IMR-90 (cell line): Measurements from ENCODE around the gene MAN1C1. TPM values are rescaled to one million over a fixed set of nuclear protein-coding genes. Genes with fewer than 3 reads are reported as not detected.

Experiments used
- ATAC-seq: fragments of 200-7000 bp; cut with Tn5 transposase; 2 replicates; pipeline ENCODE4 v1.9.1; 2020; ENCODE audit warnings: low read depth, mild to moderate bottlenecking, moderate library complexity
- BruUV-seq: library from RNA; stranded (reverse); fragments of 400-500 nt; replicated peaks from 2 replicates; lab custom pipeline; 2021; lab: Mats Ljungman, UMichigan
- CTCF ChIA-PET: fragments of 300-600 bp; formaldehyde crosslinking; extraction: SDS; loops from one replicate; lab custom pipeline; 2021; ENCODE audit warnings: antibody characterized with exemption; lab: Yijun Ruan, JAX
- POLR2A ChIA-PET: fragments of 300-600 bp; sonication (Branson Sonifier 250); formaldehyde crosslinking; loops from one replicate; lab custom pipeline; 2022; ENCODE audit warnings: antibody characterized with exemption; ENCODE audit not compliant: unreplicated experiment; lab: Charles Lee
- DNase-seq: peaks from one replicate; pipeline ENCODE4 v3.0.0; 2013
- H2AFZ ChIP-seq: replicated peaks from 2 replicates; pipeline ENCODE3; 2013; ENCODE audit warnings: low read length, mild to moderate bottlenecking; ENCODE audit not compliant: poor library complexity
- H2AK5ac ChIP-seq: 2 replicates; pipeline ENCODE4 v1.6.1; 2013; ENCODE audit warnings: low read depth, low read length, inconsistent platforms
- H2AK9ac ChIP-seq: replicated peaks from 2 replicates; pipeline ENCODE3; 2013; ENCODE audit warnings: mild to moderate bottlenecking, low read depth, low read length, moderate library complexity; ENCODE audit not compliant: poor library complexity
- H2BK120ac ChIP-seq: 2 replicates; pipeline ENCODE4 v1.6.1; 2013; ENCODE audit warnings: low read depth, low read length, inconsistent platforms
- H2BK15ac ChIP-seq: 3 replicates; pipeline ENCODE4 v1.6.1; 2013; ENCODE audit warnings: low read depth, low read length, inconsistent platforms
- H2BK20ac ChIP-seq: 2 replicates; pipeline ENCODE4 v1.6.1; 2013; ENCODE audit warnings: low read depth, mild to moderate bottlenecking, inconsistent platforms, low read length, moderate library complexity
- H2BK5ac ChIP-seq: 2 replicates; pipeline ENCODE4 v1.6.1; 2013; ENCODE audit warnings: mild to moderate bottlenecking, low read depth, low read length, inconsistent platforms; ENCODE audit not compliant: poor library complexity, severe bottlenecking
- H3K14ac ChIP-seq: replicated peaks from 2 replicates; pipeline ENCODE4 v1.6.1; 2013; ENCODE audit warnings: low read depth, low read length, inconsistent platforms
- H3K18ac ChIP-seq: 2 replicates; pipeline ENCODE4 v1.6.1; 2013; ENCODE audit warnings: low read depth, low read length, control low read depth
- H3K23ac ChIP-seq: 2 replicates; pipeline ENCODE4 v1.6.1; 2013; ENCODE audit warnings: low read depth, low read length, inconsistent platforms
- H3K27ac ChIP-seq: 2 replicates; pipeline ENCODE4 v1.5.1; 2013; ENCODE audit warnings: mild to moderate bottlenecking, control low read depth, low read length; ENCODE audit not compliant: insufficient read depth
- H3K27me3 ChIP-seq: 2 replicates; pipeline ENCODE4 v1.6.1; 2013; ENCODE audit warnings: low read length; ENCODE audit not compliant: control insufficient read depth, insufficient read depth
- H3K36me3 ChIP-seq: 2 replicates; pipeline ENCODE4 v1.6.1; 2013; ENCODE audit warnings: low read length, mixed read lengths; ENCODE audit not compliant: control insufficient read depth, insufficient read depth
- H3K4ac ChIP-seq: 2 replicates; pipeline ENCODE4 v1.6.1; 2013; ENCODE audit warnings: low read depth, low read length, inconsistent platforms
- H3K4me1 ChIP-seq: 2 replicates; pipeline ENCODE4 v1.6.1; 2013; ENCODE audit warnings: low read length, mixed read lengths; ENCODE audit not compliant: control insufficient read depth, insufficient read depth
- H3K4me2 ChIP-seq: 2 replicates; pipeline ENCODE4 v1.6.1; 2013; ENCODE audit warnings: low read depth, mild to moderate bottlenecking, control low read depth, low read length, moderate library complexity
- H3K4me3 ChIP-seq: 2 replicates; pipeline ENCODE4 v1.5.1; 2013; ENCODE audit warnings: low read depth, mild to moderate bottlenecking, control low read depth, low read length, moderate library complexity; ENCODE audit not compliant: insufficient read depth
- H3K56ac ChIP-seq: 2 replicates; pipeline ENCODE4 v1.6.1; 2013; ENCODE audit warnings: low read length, inconsistent platforms; ENCODE audit not compliant: insufficient read depth; ENCODE audit errors: extremely low read depth
- H3K79me1 ChIP-seq, 2 experiments: 2 replicates each; pipeline ENCODE4 v1.6.1; 2013; ENCODE audit warnings: low read length in 2 of 2, inconsistent platforms in 1 of 2, low read depth in 1 of 2
- H3K9ac ChIP-seq: 2 replicates; pipeline ENCODE4 v1.6.1; 2013; ENCODE audit warnings: low read depth, low read length, control low read depth
- H3K9me1 ChIP-seq: 2 replicates; pipeline ENCODE4 v1.6.1; 2013; ENCODE audit warnings: low read length, inconsistent platforms; ENCODE audit not compliant: insufficient read depth
- H3K9me3 ChIP-seq: 2 replicates; pipeline ENCODE4 v1.6.1; 2013; ENCODE audit warnings: low read length; ENCODE audit not compliant: control insufficient read depth, insufficient read depth
- H4K20me1 ChIP-seq: 2 replicates; pipeline ENCODE4 v1.6.1; 2013; ENCODE audit warnings: low read length, inconsistent platforms; ENCODE audit not compliant: insufficient read depth
- H4K5ac ChIP-seq: 2 replicates; pipeline ENCODE4 v1.6.1; 2013; ENCODE audit warnings: mild to moderate bottlenecking, low read depth, low read length, control low read depth
- H4K8ac ChIP-seq, 2 experiments: 2 replicates each; pipeline ENCODE4 v1.6.1; 2013; ENCODE audit warnings: low read depth in 2 of 2, low read length in 2 of 2, control low read depth in 1 of 2, inconsistent platforms in 1 of 2
- H4K91ac ChIP-seq: 2 replicates; pipeline ENCODE4 v1.6.1; 2013; ENCODE audit warnings: low read depth, low read length, inconsistent platforms; ENCODE audit not compliant: insufficient read depth
- CHD1 ChIP-seq: IDR thresholded peaks from 2 replicates; pipeline ENCODE4 v1.6.1; 2012; ENCODE audit warnings: low read depth, low read length, improper control_type of control experiment
- NFE2L2 ChIP-seq: fragments of 150-350 bp; IDR thresholded peaks from 2 replicates; pipeline ENCODE4 v1.6.1; 2016; ENCODE audit warnings: low read depth, mild to moderate bottlenecking, low read length
- POLR2A ChIP-seq: IDR thresholded peaks from 2 replicates; pipeline ENCODE4 v1.6.1; 2012; ENCODE audit warnings: mild to moderate bottlenecking, low read depth, low read length
- WGBS, 2 experiments: methylation state at CpG; one replicate each; pipeline versions ENCODE4 v1.1.5 to v1.1.7; 2013; ENCODE audit warnings: missing lambda C conversion rate in 2 of 2; ENCODE audit not compliant: insufficient read length in 1 of 2; ENCODE audit errors: extremely low coverage in 2 of 2; 5-methylcytosine and 5-hydroxymethylcytosine counted together
- dilution Hi-C: fragments of 300-500 bp; cut with HindIII; formaldehyde crosslinking; loops from one replicate; pipeline ENCODE4 v1.14.3; 2018; ENCODE audit warnings: low sequenced_read_pairs; ENCODE audit not compliant: unreplicated experiment
- in situ Hi-C: fragments of 300-500 bp; cut with MboI; formaldehyde crosslinking; loops from 3 replicates; pipeline ENCODE4 v1.14.3; 2019; ENCODE audit warnings: low sequenced_read_pairs, inconsistent platforms, mixed read lengths
- intact Hi-C: fragments of 100-400 bp; cut with micrococcal nuclease; formaldehyde crosslinking; loops from 2 replicates; pipeline ENCODE4 v1.10.0; 2022
- polyA plus RNA-seq, 3 experiments: library from polyadenylated mRNA; depleted of rRNA; stranded (reverse); fragments of >200 nt; gene quantifications; 2 replicates each; pipeline ENCODE4 v1.2.3, GENCODE V29; 2012; ENCODE audit warnings: low replicate concordance in 1 of 3
- total RNA-seq: library from RNA; depleted of rRNA; stranded (reverse); fragments of >200 nt; gene quantifications from 2 replicates; pipeline ENCODE4 v1.2.3, GENCODE V29; 2012

The MAN1C1 gene
- total and polyA plus RNA-seq, 2 of the 4 experiments (the other 2 are of a cell fraction), result 3.2 to 11.3 TPM

- in situ Hi-C loops, result no loop called here
- no TSS peak for BruUV-seq
- peaks cover 25% of the 10 kb centered on the region; the same call in 1 of the 2 replicates for H3K36me3 ChIP-seq
- no peak overlapping the region for H2AFZ ChIP-seq
- ChIA-PET CTCF (no interaction called here), POLR2A (no interaction called here)
- no peak overlapping the region for H3K4me3 ChIP-seq
- DNase-seq, result no peak
- no peak overlapping the region for H3K27ac ChIP-seq
- no peaks in the 10 kb centered on the region for H3K9me3 ChIP-seq
- no peak overlapping the region for H4K8ac ChIP-seq
- no peak overlapping the region for H4K91ac ChIP-seq
- H3K56ac ChIP-seq, result no peak overlapping the region
- ATAC-seq, result no peak
- WGBS, 2 experiments, result no CpG with 5 or more reads among the region's 5 CpGs
- H2BK120ac ChIP-seq, result no peak overlapping the region
- H3K18ac ChIP-seq, result no peak overlapping the region
- no peak overlapping the region for H2BK15ac ChIP-seq
- H3K27me3 ChIP-seq, result no peaks in the 10 kb centered on the region
- dilution Hi-C loops, result no loop called here
- no peak overlapping the region for H2AK9ac ChIP-seq
- H3K14ac ChIP-seq, result no peak overlapping the region
- H3K4me2 ChIP-seq, result no peak overlapping the region
- intact Hi-C loops, result no loop called here
- no peak overlapping the region for H3K4ac ChIP-seq
- H3K4me1 ChIP-seq, result no peaks in the 10 kb centered on the region
- no peaks in the 10 kb centered on the region for H3K79me1 ChIP-seq
- no peak overlapping the region for H2BK5ac ChIP-seq
- no peaks in the 10 kb centered on the region for H4K20me1 ChIP-seq
- no peak overlapping the region for H2AK5ac ChIP-seq
- no peak for TF ChIP-seq CHD1
- TF ChIP-seq POLR2A, result no peak
- TF ChIP-seq NFE2L2, result no peak
- H3K23ac ChIP-seq, result no peak overlapping the region
- no peak overlapping the region for H3K9ac ChIP-seq
- H2BK20ac ChIP-seq, result no peak overlapping the region
- H4K5ac ChIP-seq, result no peak overlapping the region
- no peaks in the 10 kb centered on the region; the same call in 1 of the 2 replicates for H3K9me1 ChIP-seq
Measured at GRCh38 chr1:25760871-25761270, 144.3 kb downstream of the MAN1C1 start.
